ENCODE results near the gene MARCO.

- TF ChIP-seq CTCF (IDR thresholded peaks at IDR 0.05), result no peak
- TF ChIP-seq POLR2A (IDR thresholded peaks at IDR 0.05), result no peak
These were observed 12.5 kb downstream of the MARCO start for GRCh38 chr2:118954297-118955060.
